NCI-H1694 treated with DMSO at 0.1 percent for 48 hours (cell line): Measurements from ENCODE around the gene LECT2.

ENCODE experiments used
- DNase-seq: peaks from one replicate; lab custom pipeline; 2025; lab: John Stamatoyannopoulos, UW

The LECT2 gene

DNA sequence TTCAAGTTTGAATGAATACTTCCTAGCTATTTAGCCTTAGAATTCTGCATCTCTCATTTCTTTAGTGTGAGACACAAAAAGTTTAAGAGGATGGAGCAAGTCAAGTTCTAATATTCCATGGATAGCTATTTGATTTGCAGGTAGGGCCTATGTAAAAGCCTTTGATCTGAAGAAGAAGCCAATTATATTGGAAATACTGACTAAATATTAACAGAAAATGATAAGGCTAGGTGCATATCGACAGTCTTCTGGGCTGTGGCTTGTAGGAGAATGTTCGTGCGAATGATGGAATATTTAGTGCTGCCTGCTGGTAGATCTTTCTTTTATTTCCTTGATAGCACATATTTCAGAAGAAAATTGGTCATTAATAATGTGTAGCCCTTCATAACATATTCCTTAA is at the start of gene LECT2:
LECT2 (minus strand) TSS at position 85 of the 400 bp plus-strand sequence. CDS start 150 bp downstream, outside the sequence.
- no peak for DNase-seq

- DNase-seq = no peak
Observed at GRCh38 chr5:136004436-136004835, 49.7 kb upstream of the LECT2 start.

- no peak for DNase-seq
Observed at GRCh38 chr5:136001466-136001981, 46.7 kb upstream of the LECT2 start.

DNA sequence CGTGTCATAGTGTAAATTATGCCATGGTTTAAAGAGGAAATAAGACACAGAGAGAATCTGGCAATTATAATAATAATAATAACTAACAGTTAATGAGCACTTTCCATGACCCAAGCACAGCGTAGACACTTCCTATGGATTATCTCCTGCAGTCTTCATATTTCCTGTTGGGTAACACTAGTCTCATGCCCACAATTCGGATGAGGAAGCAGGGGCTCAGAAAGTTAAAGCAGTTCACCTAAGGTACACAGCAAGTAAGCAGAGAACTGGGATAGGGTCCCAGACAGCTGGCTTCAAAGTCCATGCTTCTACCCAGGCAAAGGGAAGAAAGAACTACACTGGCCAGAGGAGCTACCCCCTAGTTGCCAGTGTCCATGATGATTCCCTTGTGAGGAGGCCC is 46.1 kb upstream of the LECT2 start:
- DNase-seq = no peak

- DNase-seq = no peak
Observed at GRCh38 chr5:136000147-136000546, 45.4 kb upstream of the LECT2 start.

DNA sequence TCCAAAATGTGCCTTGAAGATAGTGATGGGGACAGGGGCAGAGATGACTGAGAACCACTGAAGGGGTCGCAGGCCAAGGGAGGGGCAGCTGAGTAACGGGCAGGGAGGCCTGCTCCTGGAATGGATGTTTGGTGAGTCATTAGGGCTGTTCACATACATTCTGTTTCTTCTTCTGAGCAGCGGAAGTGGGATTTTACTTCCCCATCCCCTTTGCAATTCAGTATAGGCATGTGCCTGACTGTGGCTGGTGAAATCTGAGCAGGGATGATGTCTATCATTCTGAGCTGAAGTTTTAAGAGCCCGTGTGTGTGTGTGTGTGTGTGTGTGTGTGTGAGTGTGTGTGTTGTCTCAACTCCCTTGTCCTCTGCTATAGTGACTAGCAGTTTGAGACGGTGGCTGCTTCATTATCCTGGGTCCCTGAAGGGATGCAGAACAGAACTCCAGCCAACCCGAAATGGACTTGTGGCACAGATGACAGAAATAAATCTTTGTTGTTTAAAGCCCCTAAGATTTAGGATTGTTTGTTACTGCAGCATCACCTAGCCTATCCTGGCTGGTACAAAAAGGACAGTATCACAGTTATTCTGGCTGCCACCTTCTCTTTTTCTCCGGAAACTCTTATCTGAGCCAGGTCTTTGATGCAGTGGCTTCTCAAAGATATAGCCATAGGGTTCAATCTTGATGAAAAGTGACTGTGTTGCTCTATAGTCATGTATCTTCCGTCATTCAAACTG is 44.8 kb upstream of the LECT2 start:
- DNase-seq = no peak

GRCh38 chr5:135998889-135999288 is 44.1 kb upstream of the LECT2 start:
- no peak for DNase-seq

- DNase-seq = no peak
Observed at GRCh38 chr5:135997673-135998335, 43.0 kb upstream of the LECT2 start.

- no peak for DNase-seq
Observed at GRCh38 chr5:135996611-135997010, 41.8 kb upstream of the LECT2 start.

DNA sequence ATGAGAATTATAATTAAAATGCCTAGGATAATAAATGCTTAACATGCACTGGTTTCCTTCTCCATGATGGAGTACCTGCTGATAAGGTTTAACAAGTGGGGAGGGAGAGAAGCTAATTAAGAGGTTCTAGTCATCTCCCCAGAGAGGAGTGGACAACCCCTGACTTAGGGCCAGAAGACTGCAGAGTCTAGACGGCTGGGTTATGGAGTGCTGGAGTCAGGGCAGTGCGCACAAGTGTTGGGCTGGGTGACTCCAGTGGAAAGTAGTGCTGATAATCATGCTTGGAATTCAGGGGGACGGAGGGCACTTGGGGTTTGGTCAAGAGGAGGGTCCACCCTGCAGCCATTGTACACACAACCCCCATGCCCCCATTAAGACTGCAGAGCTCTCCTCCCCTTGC is 41.2 kb upstream of the LECT2 start:
- DNase-seq = no peak

GRCh38 chr5:135993880-135994636 is 39.3 kb upstream of the LECT2 start:
- DNase-seq = no peak

DNA sequence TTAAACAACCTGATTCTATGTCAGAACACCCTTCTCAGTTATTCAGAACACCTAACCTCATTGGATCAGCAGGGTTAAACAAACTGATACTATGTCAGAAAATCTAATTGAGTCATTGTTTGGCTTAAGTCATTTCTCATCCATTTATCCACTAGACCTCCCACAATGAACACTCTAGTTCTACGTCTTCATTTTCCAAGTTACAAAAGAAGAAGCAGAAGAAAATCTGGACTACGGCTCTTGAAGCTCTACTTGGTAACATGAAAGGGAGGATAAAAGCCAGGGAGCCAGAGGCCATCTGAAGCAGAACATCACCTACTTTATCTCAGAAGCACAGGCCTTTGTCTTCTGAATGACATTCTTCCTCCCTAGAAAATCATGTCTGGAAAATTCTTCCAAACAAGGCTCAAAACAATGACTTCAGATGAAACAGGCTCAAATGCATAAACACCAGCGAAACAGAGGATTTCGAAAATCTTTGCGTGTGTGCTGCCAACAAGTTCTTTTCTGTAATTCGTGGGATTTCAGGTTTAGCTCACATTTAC is 38.6 kb upstream of the LECT2 start:
- no peak for DNase-seq

GRCh38 chr5:135991429-135991828 is 36.6 kb upstream of the LECT2 start:
- no peak for DNase-seq

GRCh38 chr5:135990528-135991255 is 35.9 kb upstream of the LECT2 start:
- DNase-seq = no peak

GRCh38 chr5:135989686-135990085 is 34.9 kb upstream of the LECT2 start:
- no peak for DNase-seq

DNA sequence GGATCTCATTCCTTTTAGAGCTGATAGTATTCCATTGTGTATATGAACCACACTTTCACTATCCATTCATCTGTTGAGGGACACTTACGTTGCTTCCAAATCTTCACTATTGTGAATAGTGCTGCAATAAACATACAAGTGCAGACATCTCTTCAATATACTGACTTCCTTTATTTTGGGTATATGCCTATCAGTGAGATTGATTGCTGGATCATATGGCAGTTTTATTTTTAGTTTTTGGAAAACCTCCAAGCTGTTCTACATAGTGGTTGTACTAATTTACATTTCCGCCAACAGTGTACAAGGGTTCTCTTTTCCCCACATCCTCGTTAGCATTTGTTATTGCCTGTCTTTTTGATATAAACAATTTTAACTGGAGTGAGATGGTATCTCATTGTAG is 33.8 kb upstream of the LECT2 start:
- no peak for DNase-seq

DNA sequence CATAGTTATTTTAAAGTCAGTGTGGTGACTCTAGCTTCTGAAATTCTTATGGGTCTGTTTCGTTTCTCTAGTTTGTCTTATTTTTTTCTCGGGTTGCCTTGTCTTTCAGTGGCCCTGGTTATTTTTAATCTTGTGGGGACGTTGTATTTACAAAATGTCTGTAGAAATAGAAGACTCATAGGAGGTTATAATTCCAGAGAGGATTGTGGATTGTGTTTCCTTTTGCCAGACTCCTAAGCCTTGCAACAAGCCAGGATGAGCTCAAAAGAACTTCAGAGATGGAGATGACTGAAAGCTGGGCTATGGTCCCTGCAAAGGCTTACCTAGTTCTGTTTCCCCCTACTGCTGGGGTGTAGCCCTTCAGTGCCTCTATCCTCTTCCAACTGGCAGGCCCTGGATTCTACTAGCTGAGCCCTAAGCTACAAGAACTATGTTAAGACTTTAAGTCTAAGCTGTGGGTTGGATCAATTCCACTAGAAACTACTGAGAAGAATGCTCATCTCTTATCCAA is 32.2 kb upstream of the LECT2 start:
- no peak for DNase-seq

DNA sequence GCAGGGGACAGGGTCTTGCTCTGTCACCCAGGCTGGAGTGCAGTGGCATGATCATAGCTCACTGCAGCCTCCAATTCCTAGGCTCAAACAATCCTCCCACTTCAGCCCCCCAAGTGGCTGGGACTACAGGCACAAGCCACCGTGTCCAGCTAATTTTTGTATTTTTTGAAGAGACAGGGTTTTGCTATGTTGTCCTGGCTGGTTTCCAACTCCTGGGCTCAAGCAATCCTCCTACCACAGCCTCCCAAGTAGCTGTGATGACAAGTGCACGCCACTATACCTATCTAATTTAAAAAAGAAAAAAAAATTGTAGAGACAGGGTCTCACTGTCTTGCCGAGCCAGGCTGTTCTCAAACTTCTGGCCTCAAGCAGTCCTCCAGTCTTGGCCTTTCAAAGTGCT is 31.6 kb upstream of the LECT2 start:
- DNase-seq = no peak

DNA sequence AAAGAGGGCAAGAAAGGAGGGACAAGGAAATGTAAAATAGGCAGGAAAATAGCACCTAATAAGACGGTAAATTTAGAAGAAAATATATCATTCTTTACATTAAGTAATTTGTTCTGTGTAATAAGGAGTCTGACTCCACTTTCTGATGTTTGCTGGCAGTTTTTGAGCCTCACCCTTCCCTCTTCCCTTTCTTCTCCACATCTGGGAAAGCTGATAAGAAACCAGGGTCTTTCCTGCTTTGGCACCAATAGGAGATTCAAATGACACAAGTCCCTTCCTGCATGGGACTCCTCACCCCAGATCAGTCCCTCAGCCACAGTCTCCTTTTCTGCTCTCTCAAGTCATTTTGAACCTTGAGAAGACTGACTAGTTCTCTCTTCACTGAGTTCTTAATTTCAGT is 31.2 kb upstream of the LECT2 start:
- DNase-seq = no peak

DNA sequence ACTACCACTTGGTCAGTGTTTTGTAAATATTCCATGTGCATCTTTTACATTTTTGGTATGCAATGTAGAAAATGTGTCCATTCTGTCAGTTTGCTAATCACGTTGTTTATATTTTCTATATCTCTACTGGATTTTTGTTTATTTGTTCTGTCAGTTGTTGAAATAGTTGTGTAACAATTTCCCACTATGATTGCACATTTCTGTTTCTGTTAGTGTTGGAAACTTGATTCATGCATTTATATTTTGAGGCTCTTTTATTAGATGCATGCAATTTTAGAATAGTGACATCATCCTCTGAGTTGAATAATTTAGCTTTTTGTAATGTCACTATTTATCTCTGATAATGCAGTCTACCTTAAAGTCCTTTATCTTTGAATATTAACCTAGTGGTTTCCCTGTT is 25.8 kb upstream of the LECT2 start:
- no peak for DNase-seq

- no peak for DNase-seq
Observed at GRCh38 chr5:135979510-135979909, 24.7 kb upstream of the LECT2 start.

DNA sequence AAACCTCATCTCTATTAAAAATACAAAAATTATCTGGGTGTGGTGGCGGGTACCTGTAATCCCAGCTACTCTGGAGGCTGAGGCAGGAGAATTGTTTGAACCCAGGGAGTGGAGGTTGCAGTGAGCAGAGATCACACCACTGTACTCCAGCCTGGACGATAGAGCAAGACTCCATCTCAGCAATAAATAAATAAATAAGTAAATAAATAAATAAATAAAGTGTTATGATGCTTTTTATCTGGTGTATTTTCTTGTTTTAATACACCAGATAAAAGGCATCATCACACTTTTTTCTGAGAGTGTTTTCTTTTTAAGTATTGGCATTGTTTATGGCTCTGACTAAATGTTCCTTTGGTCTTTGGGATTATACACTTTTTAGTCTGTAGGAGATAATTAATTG is 24.2 kb upstream of the LECT2 start:
- DNase-seq = no peak
